HL-60 (cell line): ENCODE results near the gene FARS2.

Experiments
- CTCF ChIP-seq: IDR thresholded peaks from one replicate; pipeline ENCODE4 v1.5.1; 2011; ENCODE audit warnings: low read length, control low read depth, inconsistent platforms; ENCODE audit not compliant: insufficient read depth
- GABPA ChIP-seq: IDR thresholded peaks from 2 replicates; pipeline ENCODE4 v1.6.1; 2012; ENCODE audit warnings: low read depth
- POLR2AphosphoS5 ChIP-seq: IDR thresholded peaks from 2 replicates; pipeline ENCODE4 v1.6.1; 2012; ENCODE audit warnings: low read depth
- REST ChIP-seq: IDR thresholded peaks from 2 replicates; pipeline ENCODE4 v1.6.1; 2012; ENCODE audit warnings: low read depth; ENCODE audit not compliant: insufficient replicate concordance
- SPI1 ChIP-seq: IDR thresholded peaks from 2 replicates; pipeline ENCODE4 v1.6.1; 2012; ENCODE audit warnings: low read depth, mild to moderate bottlenecking, borderline replicate concordance

- TF ChIP-seq CTCF (no peak), GABPA (no peak), POLR2AphosphoS5 (no peak), REST (no peak), SPI1 (no peak)
Observed at GRCh38 chr6:5229356-5229755, 32.0 kb upstream of the FARS2 start.
